ENCODE data around the gene LCN15.
"Not testable (repeated sequence)": the region's sequence is repeated elsewhere in the genome, so short reads cannot be mapped to it uniquely, and the experiment has no call there.

LCN15 gene

DNA sequence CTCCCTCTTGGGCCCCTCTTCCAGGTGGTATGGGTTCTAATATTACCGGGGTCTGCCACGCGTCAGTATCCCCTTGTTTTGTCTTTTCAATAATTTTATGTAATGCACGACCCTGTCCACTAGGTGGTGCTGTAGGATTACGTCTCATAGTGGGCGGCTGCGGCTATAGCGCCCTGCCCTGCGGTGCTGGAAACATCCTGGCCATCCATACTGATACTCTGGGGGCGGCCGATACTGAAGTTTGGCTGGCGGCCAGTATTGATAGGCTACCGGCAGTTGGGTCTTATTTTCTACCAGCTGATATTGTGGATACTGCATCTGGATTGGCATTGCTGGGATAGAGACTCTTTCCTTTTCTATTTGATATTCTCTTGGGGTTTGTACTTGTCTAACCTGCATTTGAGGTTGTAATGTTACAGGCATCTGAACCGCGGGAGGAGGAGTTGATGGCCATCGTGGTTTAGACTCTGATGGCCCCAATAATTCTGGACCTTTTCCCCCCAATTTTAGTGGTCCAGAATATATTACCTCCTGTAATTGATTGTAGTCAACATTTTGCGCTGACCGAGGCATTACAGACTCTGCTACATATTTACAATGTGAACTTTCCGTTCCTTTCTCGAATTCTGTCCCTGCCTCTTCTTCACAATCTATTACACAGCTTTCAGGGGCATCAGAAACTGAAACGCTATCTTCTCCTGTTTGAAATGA, 23.5 kb upstream of the LCN15 start:
- H3K9me3 ChIP-seq (ENCODE audit: insufficient read depth, low read length) = no peaks in the 10 kb centered on the region
- H3K4me3 ChIP-seq (ENCODE audit: insufficient read length, low read depth) = no peak overlapping the region
- H3K9ac ChIP-seq (ENCODE audit: insufficient read length, low read depth) = no peak overlapping the region
- TF ChIP-seq SUZ12 (IDR thresholded peaks at IDR 0.05; ENCODE audit: extremely low read depth, insufficient read depth, insufficient read length) = no peak
- peaks cover 8% of the 10 kb centered on the region for H3K27me3 ChIP-seq (ENCODE audit: insufficient read depth, insufficient read length)
- H3K36me3 ChIP-seq (ENCODE audit: insufficient read depth, insufficient read length, low read length) = peaks cover 9% of the 10 kb centered on the region
- peak; percentile 65 for DNase-seq (ENCODE audit: low read depth, low spot score)
- peaks cover 5% of the 10 kb centered on the region for H3K4me1 ChIP-seq (ENCODE audit: insufficient read depth, insufficient read length)

DNA sequence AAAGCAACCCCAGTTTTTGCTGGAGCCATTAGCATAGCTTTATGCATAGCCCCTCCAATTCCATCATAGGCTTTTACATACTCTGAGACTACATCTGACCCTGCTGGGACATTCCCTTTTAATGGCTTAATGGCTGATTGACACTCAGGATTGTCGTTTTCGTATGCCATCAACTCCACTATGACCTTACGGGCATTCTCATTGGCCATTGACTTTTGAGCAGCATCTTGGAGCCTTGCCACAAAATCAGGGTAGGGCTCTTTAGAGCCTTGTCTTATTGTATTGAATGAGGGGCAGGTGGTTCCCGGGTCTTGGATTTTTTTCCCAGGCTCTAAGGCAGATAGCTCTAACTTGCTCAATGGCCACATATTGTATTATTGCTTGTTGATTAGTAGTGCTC, 22.7 kb upstream of the LCN15 start:
- DNase-seq (ENCODE audit: low read depth, low spot score); H3K27me3 ChIP-seq (ENCODE audit: insufficient read depth, insufficient read length); H3K36me3 ChIP-seq (ENCODE audit: insufficient read depth, insufficient read length, low read length); H3K4me1 ChIP-seq (ENCODE audit: insufficient read depth, insufficient read length); H3K9ac ChIP-seq (ENCODE audit: insufficient read length, low read depth); H3K4me3 ChIP-seq (ENCODE audit: insufficient read length, low read depth); H3K9me3 ChIP-seq (ENCODE audit: insufficient read depth, low read length): not testable (repeated sequence)

DNA sequence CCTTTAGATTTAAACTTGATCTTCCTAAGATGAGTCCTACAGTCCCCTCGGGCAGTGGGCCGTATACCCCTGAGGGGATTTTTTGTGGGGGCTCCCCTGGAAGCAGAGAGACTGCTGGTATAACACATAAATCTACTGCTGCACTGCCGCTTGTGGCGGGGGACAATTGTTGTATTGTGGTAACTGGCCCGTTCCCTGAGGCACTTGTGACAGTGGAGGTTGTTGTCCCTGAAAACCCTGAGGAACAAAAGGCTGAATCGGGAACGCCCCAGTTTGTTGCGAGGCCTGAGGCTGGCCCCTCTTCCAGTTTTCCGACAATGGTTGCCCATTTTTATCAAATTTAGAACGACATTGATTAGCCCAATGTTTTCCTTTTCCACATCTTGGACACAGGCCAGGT, 22.1 kb upstream of the LCN15 start:
- Histone ChIP-seq H3K4me3 (ENCODE audit: insufficient read length, low read depth) (no peak overlapping the region), H3K9ac (ENCODE audit: insufficient read length, low read depth) (no peak overlapping the region), H3K9me3 (ENCODE audit: insufficient read depth, low read length) (no peaks in the 10 kb centered on the region), H3K36me3 (ENCODE audit: insufficient read depth, insufficient read length, low read length) (no peaks in the 10 kb centered on the region), H3K4me1 (ENCODE audit: insufficient read depth, insufficient read length) (no peaks in the 10 kb centered on the region), H3K27me3 (ENCODE audit: insufficient read depth, insufficient read length) (peaks cover 8% of the 10 kb centered on the region)
- no peak for DNase-seq (ENCODE audit: low read depth, low spot score)
- TF ChIP-seq YY1 (IDR thresholded peaks at IDR 0.05; ENCODE audit: insufficient read depth, insufficient read length) (no peak), ZNF274 (IDR thresholded peaks at IDR 0.05; ENCODE audit: low read depth, low read length) (no peak), SUZ12 (IDR thresholded peaks at IDR 0.05; ENCODE audit: extremely low read depth, insufficient read depth, insufficient read length) (no peak)

- not testable (repeated sequence) for H3K36me3 ChIP-seq (ENCODE audit: insufficient read depth, insufficient read length, low read length); DNase-seq (ENCODE audit: low read depth, low spot score); H3K27me3 ChIP-seq (ENCODE audit: insufficient read depth, insufficient read length); H3K4me3 ChIP-seq (ENCODE audit: insufficient read length, low read depth); H3K9ac ChIP-seq (ENCODE audit: insufficient read length, low read depth); H3K4me1 ChIP-seq (ENCODE audit: insufficient read depth, insufficient read length); H3K9me3 ChIP-seq (ENCODE audit: insufficient read depth, low read length)
These were observed 21.4 kb upstream of the LCN15 start for GRCh38 chr9:136785565-136786355.

- Histone ChIP-seq H3K27me3 (ENCODE audit: insufficient read depth, insufficient read length) (peaks cover 8% of the 10 kb centered on the region), H3K9me3 (ENCODE audit: insufficient read depth, low read length) (no peaks in the 10 kb centered on the region), H3K9ac (ENCODE audit: insufficient read length, low read depth) (no peak overlapping the region), H3K4me3 (ENCODE audit: insufficient read length, low read depth) (no peak overlapping the region), H3K4me1 (ENCODE audit: insufficient read depth, insufficient read length) (no peaks in the 10 kb centered on the region), H3K36me3 (ENCODE audit: insufficient read depth, insufficient read length, low read length) (no peaks in the 10 kb centered on the region)
- TF ChIP-seq YY1 (IDR thresholded peaks at IDR 0.05; ENCODE audit: insufficient read depth, insufficient read length) (no peak), ZNF274 (IDR thresholded peaks at IDR 0.05; ENCODE audit: low read depth, low read length) (no peak), SUZ12 (IDR thresholded peaks at IDR 0.05; ENCODE audit: extremely low read depth, insufficient read depth, insufficient read length) (no peak)
- DNase-seq (ENCODE audit: low read depth, low spot score) = no peak
These were observed 20.7 kb upstream of the LCN15 start for GRCh38 chr9:136784997-136785361.

DNA sequence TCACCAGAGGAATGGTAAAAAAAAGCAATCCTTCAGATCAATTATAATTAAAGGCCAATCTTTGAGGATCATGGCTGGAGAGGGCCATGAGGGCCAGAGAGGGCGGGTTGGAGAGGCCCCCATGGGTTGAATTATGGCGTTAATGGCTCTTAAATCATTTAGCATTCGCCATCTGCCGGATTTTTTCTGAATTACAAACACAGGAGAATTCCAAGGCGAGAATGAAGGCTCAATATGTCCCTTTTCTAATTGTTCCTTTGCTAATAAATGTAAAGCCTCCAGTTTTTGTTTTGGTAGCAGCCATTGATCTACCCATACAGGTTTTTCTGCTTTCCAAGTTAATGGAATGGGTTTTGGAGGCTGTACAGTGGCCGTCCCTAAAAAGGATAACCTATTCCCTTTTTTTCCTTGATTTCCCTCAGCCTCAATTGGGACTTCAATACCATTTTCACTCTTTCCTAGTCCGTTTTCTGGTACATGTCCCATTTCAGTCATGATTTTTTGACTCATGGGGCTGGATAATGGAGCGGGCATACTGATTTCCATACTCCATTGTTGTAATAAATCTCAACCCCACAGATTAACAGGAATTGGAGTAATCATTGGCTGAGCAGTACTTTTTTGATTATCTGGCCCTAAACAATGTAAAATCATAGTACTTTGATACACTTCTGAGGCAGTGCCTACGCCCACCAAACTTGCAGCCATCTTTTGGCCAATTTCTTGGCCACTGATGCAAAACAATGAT, 20.1 kb upstream of the LCN15 start:
- no peak for TF ChIP-seq YY1 (IDR thresholded peaks at IDR 0.05; ENCODE audit: insufficient read depth, insufficient read length)
- TF ChIP-seq SUZ12 (IDR thresholded peaks at IDR 0.05; ENCODE audit: extremely low read depth, insufficient read depth, insufficient read length) = no peak
- TF ChIP-seq ZNF274 (IDR thresholded peaks at IDR 0.05; ENCODE audit: low read depth, low read length) = no peak
- H3K4me3 ChIP-seq (ENCODE audit: insufficient read length, low read depth) = no peak overlapping the region
- no peaks in the 10 kb centered on the region for H3K4me1 ChIP-seq (ENCODE audit: insufficient read depth, insufficient read length)
- no peaks in the 10 kb centered on the region for H3K9me3 ChIP-seq (ENCODE audit: insufficient read depth, low read length)
- no peak overlapping the region for H3K9ac ChIP-seq (ENCODE audit: insufficient read length, low read depth)
- no peak for DNase-seq (ENCODE audit: low read depth, low spot score)
- H3K27me3 ChIP-seq (ENCODE audit: insufficient read depth, insufficient read length) = peaks cover 8% of the 10 kb centered on the region
- H3K36me3 ChIP-seq (ENCODE audit: insufficient read depth, insufficient read length, low read length) = no peaks in the 10 kb centered on the region

DNA sequence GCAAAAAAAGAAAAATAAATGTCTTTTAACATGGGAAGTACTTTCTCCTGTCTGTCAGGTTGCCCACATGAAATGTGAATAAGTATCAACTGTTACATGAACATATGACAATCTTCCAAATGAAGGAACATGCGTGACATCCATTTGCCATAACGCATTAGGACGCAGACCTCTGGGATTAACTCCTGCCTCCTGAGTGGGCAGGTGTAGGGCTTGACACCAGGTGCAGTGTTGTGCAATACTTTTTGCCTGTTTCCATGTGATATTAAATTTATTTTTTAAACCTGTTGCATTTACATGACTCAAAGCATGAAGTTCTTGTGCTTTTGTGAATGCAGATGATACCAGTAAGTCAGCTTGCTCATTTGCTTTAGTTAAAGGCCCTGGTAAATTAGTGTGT, 18.1 kb upstream of the LCN15 start:
- Histone ChIP-seq H3K9ac (ENCODE audit: insufficient read length, low read depth) (no peak overlapping the region), H3K4me1 (ENCODE audit: insufficient read depth, insufficient read length) (no peaks in the 10 kb centered on the region), H3K4me3 (ENCODE audit: insufficient read length, low read depth) (no peak overlapping the region), H3K36me3 (ENCODE audit: insufficient read depth, insufficient read length, low read length) (no peaks in the 10 kb centered on the region), H3K27me3 (ENCODE audit: insufficient read depth, insufficient read length) (peaks cover 16% of the 10 kb centered on the region), H3K9me3 (ENCODE audit: insufficient read depth, low read length) (no peaks in the 10 kb centered on the region)
- DNase-seq (ENCODE audit: low read depth, low spot score) = no peak
- no peak for TF ChIP-seq ZNF274 (IDR thresholded peaks at IDR 0.05; ENCODE audit: low read depth, low read length)
- TF ChIP-seq YY1 (IDR thresholded peaks at IDR 0.05; ENCODE audit: insufficient read depth, insufficient read length) = no peak
- TF ChIP-seq SUZ12 (IDR thresholded peaks at IDR 0.05; ENCODE audit: extremely low read depth, insufficient read depth, insufficient read length) = no peak

All from NT2/D1 (cell line).